Esophagus (tissue), 2 donors: ENCODE data around the gene MGAT5. TPM values are rescaled to one million over a fixed set of nuclear protein-coding genes. Genes with fewer than 3 reads are reported as not detected.

ENCODE experiments used
- H3K27ac ChIP-seq, 2 donors: one replicate each; pipeline ENCODE4 v1.5.1; 2013; ENCODE audit warnings: low read depth in 2 of 2, mild to moderate bottlenecking in 2 of 2, inconsistent platforms in 1 of 2, low read length in 1 of 2, moderate library complexity in 1 of 2
- H3K27me3 ChIP-seq, 2 donors: one replicate each; pipeline ENCODE4 v1.6.1; 2013; ENCODE audit warnings: low read length in 2 of 2, control low read depth in 1 of 2, mild to moderate bottlenecking in 1 of 2; ENCODE audit not compliant: insufficient read depth in 2 of 2, control insufficient read depth in 1 of 2
- H3K36me3 ChIP-seq, 2 donors: one replicate each; pipeline ENCODE4 v1.6.1; 2013; ENCODE audit warnings: low read length in 1 of 2; ENCODE audit not compliant: control insufficient read depth in 2 of 2, insufficient read depth in 2 of 2
- H3K4me1 ChIP-seq, 2 donors: one replicate each; pipeline ENCODE4 v1.6.1; 2013; ENCODE audit warnings: low read length in 1 of 2; ENCODE audit not compliant: control insufficient read depth in 2 of 2, insufficient read depth in 2 of 2
- H3K4me3 ChIP-seq, 2 donors: one replicate each; pipeline ENCODE4 v1.5.1; 2013; ENCODE audit warnings: low read length in 2 of 2, mild to moderate bottlenecking in 2 of 2, low read depth in 1 of 2, moderate library complexity in 1 of 2
- H3K9me3 ChIP-seq, 2 donors: one replicate each; pipeline ENCODE4 v1.6.1; 2013; ENCODE audit warnings: mild to moderate bottlenecking in 2 of 2, low read depth in 1 of 2, low read length in 1 of 2, moderate library complexity in 1 of 2; ENCODE audit not compliant: control insufficient read depth in 2 of 2, insufficient read depth in 1 of 2
- WGBS, 2 donors: extraction: QIAGEN DNeasy Blood & Tissue Kit; methylation state at CpG; one replicate each; pipeline ENCODE4 v1.1.7; 2013; 5-methylcytosine and 5-hydroxymethylcytosine counted together
- polyA plus RNA-seq, 2 donors: library from polyadenylated mRNA; stranded (reverse); fragments of 200-250 nt; gene quantifications; one replicate each; pipeline ENCODE4 v1.2.3, GENCODE V29; 2013
- donor health status: healthy with polysubstance abuse.
- donor health status: Bipolar disorder and iron deficiency.

MGAT5 gene
- polyA plus RNA-seq, 2 donors: 3.2 to 4.4 TPM

DNA sequence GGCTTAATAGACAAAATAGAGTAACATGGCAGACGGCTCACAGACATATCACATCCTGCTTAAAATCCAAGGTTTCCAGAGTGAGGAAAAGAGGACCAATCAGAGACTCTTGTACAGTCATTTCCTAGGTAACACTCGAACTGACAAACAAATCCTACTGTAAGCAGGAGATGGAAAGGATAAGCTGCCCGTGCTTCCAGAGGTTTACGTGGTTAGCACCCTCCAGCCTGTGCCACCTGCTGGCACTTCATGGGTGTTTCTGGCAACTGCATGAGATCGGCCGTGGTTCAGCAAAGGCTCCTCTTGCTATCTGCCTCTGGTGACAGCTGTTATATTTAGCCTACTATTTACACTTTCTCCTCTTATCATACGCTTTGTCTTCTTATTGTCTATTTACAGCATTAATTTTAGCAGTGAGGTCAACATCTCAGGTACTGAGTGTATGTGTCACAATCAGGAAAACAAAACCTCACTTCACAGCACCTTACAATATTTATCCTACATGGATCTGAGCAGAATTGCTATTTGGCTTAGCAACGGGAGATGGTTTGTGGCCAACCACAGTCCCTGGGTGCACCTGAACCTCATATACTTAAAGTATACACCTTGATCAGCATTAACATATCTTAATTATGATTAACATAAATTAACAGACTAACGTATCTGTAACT is 238.0 kb downstream of the MGAT5 start:
- no peaks in the 10 kb centered on the region for H3K4me1 ChIP-seq
- no peak overlapping the region for H3K27ac ChIP-seq
- WGBS, 2 donors: 32 to 35% methylated on average over 9 of the region's 9 CpGs
- H3K9me3 ChIP-seq: no peaks in the 10 kb centered on the region
- H3K27me3 ChIP-seq: no peaks in the 10 kb centered on the region
- H3K4me3 ChIP-seq: no peak overlapping the region
- no peaks in the 10 kb centered on the region for H3K36me3 ChIP-seq

DNA sequence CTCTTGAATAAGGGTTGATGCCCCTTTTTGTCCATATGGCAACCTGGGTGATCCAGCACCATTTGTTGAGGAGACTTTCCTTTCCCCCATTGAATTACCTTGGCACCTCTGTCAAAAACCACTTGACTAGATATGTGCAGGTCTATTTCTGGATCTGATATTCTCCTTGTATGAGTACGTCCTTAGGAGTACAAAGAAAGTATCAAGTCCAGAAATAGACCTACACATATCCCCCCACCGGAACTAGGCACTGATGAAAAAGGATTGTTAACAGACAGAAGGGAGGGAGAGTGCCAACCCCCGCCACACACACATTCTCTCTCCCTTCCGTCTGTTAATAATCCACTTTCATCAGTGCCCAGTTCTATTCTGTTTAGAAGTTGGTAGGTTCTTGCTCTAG is 239.9 kb downstream of the MGAT5 start:
- 90 to 91% methylated on average over 4 of the region's 4 CpGs for WGBS, 2 donors
- Histone ChIP-seq H3K4me3 (no peak overlapping the region), H3K9me3 (no peaks in the 10 kb centered on the region), H3K36me3 (no peaks in the 10 kb centered on the region), H3K27me3 (no peaks in the 10 kb centered on the region), H3K4me1 (no peaks in the 10 kb centered on the region), H3K27ac (no peak overlapping the region)

DNA sequence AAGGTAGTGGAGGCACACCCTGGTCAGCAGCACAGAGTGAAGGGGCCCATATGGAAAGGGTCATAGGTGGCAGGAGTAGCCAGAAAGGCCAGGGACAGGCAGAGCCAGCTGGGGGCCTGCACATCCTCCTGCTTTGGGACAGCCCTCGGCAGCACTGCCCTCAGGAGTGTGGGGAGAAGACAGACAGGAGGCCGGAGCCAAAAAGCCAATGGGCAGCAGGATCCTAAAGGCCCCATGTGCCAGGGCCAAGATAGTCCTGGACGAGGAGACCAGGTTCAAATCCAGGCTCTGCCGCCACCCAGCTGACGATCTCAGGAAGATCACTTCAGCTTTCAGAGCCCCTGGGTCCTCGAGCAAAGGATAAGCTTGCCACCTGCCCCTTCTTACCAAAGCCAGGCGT is 244.8 kb downstream of the MGAT5 start:
- H3K36me3 ChIP-seq: no peaks in the 10 kb centered on the region
- WGBS, 2 donors: 77 to 81% methylated on average over 7 of the region's 7 CpGs
- H3K9me3 ChIP-seq: no peaks in the 10 kb centered on the region
- no peak overlapping the region for H3K27ac ChIP-seq
- no peak overlapping the region for H3K4me3 ChIP-seq
- H3K4me1 ChIP-seq: no peaks in the 10 kb centered on the region
- H3K27me3 ChIP-seq: peaks cover 0 to 3% of the 10 kb centered on the region in 2 donors

DNA sequence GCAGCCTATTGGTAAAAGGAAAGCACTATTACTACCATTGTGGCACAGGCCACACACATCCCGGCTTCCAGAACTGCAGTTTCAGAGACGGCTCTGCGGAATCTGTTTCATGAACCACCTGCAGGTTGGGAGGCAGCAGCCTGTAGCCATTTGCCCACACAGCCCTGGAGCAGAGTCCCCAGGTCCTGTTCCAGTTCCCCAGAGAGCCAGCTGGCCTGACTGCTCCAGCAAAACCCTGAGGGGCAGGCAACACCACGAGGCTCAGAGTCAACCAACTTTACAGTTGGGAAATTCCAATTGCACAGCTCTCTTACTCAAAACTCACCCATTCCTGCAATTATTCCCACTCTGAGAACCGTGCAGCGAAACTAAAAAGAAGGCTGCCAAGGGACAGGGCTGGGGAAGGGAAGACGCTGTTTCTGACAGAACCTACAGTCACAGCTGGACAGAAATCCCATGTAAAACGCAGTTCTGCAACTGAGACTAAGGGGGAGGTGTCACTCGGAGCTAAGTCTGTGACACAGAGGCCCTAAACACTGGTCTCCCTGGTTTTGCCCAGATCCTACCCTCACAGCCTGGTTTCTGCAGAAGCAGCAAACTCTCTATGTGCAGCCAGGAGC is 245.5 kb downstream of the MGAT5 start:
- H3K4me3 ChIP-seq: no peak overlapping the region
- WGBS, 2 donors: 64 to 65% methylated on average over 9 of the region's 9 CpGs
- no peak overlapping the region for H3K27ac ChIP-seq
- no peaks in the 10 kb centered on the region for H3K36me3 ChIP-seq
- H3K27me3 ChIP-seq: peaks cover 0 to 3% of the 10 kb centered on the region in 2 donors
- H3K9me3 ChIP-seq: no peaks in the 10 kb centered on the region
- no peaks in the 10 kb centered on the region for H3K4me1 ChIP-seq

DNA sequence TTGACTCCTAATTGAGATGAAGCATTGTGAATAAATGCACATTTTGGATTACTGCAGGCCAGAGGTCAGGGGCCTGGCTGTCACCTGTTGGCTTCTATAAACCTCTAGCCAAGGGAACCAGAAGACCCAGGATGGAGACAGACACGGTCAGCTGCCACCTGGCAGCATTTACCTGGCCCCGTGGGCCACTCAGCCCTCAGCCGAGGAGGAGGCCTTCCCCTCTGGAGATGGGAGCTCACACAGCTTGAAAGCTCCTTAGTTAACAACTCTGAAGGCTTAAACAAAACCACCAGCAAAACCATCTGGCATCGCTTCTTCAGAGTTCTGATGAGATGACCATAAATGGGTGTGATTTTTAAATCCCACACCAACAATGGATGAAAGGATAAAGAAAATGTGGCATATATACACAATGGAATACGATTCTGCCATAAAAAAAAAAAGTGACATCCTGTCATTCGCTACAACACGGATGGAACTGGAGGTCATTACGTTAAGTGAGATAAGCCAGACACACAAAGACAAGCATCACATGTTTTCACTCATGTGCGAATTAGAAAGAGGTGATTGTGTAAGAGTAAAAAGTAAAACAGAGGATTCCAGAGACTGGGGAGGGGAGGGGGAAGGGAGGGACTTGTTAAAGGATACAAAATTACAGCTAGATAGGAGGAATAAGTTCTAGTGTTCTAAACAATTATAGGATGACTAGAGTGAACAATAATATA is 246.5 kb downstream of the MGAT5 start:
- Histone ChIP-seq H3K9me3 (no peaks in the 10 kb centered on the region), H3K27ac (no peak overlapping the region), H3K36me3 (no peaks in the 10 kb centered on the region), H3K27me3 (peaks cover 0 to 3% of the 10 kb centered on the region in 2 donors), H3K4me3 (no peak overlapping the region), H3K4me1 (no peaks in the 10 kb centered on the region)
- 71 to 72% methylated on average over 9 of the region's 9 CpGs for WGBS, 2 donors

DNA sequence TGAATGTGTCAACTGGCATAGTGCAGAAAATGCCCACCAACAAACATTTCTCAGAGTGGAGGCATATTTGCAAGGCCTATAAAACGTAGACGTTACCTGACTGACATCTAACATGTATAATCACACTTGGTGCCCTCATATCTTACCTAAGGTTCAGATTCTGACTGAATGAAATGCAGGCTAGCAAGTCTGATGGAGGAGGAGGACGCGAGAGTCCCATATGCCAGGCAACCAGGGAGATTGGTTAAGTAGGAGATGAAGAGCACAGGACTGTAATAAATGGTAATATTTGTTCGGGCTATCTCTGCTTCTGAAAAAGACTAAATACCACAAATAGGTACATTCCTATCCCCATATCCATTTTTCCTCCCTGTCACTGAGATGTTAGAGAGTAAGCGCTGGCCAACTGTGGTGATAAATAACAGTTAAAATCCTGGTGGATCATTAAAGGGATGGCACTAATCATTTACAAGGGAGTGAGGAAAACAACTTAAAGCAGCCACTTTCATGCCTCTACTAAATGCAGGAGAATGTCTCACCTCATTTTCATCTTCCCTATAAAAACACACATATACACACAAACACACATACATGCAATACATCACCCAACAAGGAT is 247.7 kb downstream of the MGAT5 start:
- no peaks in the 10 kb centered on the region for H3K36me3 ChIP-seq
- H3K9me3 ChIP-seq: no peaks in the 10 kb centered on the region
- no peaks in the 10 kb centered on the region for H3K4me1 ChIP-seq
- 86 to 90% methylated on average over 6 of the region's 6 CpGs for WGBS, 2 donors
- H3K27ac ChIP-seq: no peak overlapping the region
- H3K27me3 ChIP-seq: peaks cover 0 to 3% of the 10 kb centered on the region in 2 donors
- H3K4me3 ChIP-seq: no peak overlapping the region

DNA sequence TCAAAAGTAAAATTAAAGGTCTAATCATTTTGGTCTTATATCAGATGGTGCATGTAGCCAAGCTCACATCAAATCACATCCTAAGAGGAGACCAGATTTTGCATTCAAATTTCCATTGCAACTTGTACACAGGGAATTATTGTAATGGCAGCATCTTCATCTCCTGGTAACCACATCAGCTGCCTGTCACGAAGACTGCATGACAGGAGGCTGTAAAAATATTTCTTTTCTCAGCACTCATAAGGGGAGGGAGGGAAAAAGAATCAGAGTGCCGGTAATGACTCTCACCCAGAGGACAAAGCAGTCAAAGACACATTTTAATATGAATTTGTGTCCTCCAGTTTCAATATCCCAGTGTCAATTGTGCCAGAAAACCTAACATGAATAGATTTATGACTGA is 248.2 kb downstream of the MGAT5 start:
- no peak overlapping the region for H3K27ac ChIP-seq
- H3K4me3 ChIP-seq: no peak overlapping the region
- H3K27me3 ChIP-seq: peaks cover 0 to 3% of the 10 kb centered on the region in 2 donors
- H3K4me1 ChIP-seq: no peaks in the 10 kb centered on the region
- WGBS, 2 donors: 63 to 69% methylated on average over 2 of the region's 2 CpGs
- no peaks in the 10 kb centered on the region for H3K9me3 ChIP-seq
- no peaks in the 10 kb centered on the region for H3K36me3 ChIP-seq
